Measurements from ENCODE around the gene DDX3Y.

The DDX3Y gene

GRCh38 chrY:12904618-12905516, at the start of gene DDX3Y:
TSS of gene DDX3Y (plus strand) at chrY:12904868. CDS start at chrY:12904937, 69 bp downstream.
- no peak for DNase-seq (ENCODE audit: low spot score)

GRCh38 chrY:12855791-12856275, 48.8 kb upstream of the DDX3Y start:
- no peak for DNase-seq (ENCODE audit: low spot score)

- DNase-seq (ENCODE audit: low spot score): no peak
These were observed 36.7 kb upstream of the DDX3Y start for GRCh38 chrY:12867960-12868359.

GRCh38 chrY:12896973-12897372, 7.7 kb upstream of the DDX3Y start:
- no peak for DNase-seq (ENCODE audit: low spot score)

- DNase-seq (ENCODE audit: low spot score): no peak
These were observed 6.1 kb upstream of the DDX3Y start for GRCh38 chrY:12898604-12899003.

GRCh38 chrY:12905517-12905872, 827 bp downstream of the DDX3Y start:
- no peak for DNase-seq (ENCODE audit: low spot score)

GRCh38 chrY:12905895-12906294, 1.2 kb downstream of the DDX3Y start:
- DNase-seq (ENCODE audit: low spot score): no peak

- no peak for DNase-seq (ENCODE audit: low spot score)
These were observed 8.9 kb downstream of the DDX3Y start for GRCh38 chrY:12913541-12913940.

GRCh38 chrY:12928043-12928442, 23.4 kb downstream of the DDX3Y start:
- DNase-seq (ENCODE audit: low spot score): no peak

GRCh38 chrY:12941725-12942687, 37.3 kb downstream of the DDX3Y start:
- DNase-seq (ENCODE audit: low spot score): no peak
